GM18951 (cell line): ENCODE results near the gene FFAR1.

ENCODE experiments used
- POLR2A ChIP-seq: IDR thresholded peaks from 4 replicates; pipeline ENCODE4 v1.6.1; 2011; ENCODE audit warnings: mild to moderate bottlenecking; ENCODE audit not compliant: insufficient read length, insufficient read depth; ENCODE audit errors: extremely low read depth
- in situ Hi-C: fragments of 300-500 bp; cut with MboI; formaldehyde crosslinking; loops from one replicate; pipeline ENCODE4 v1.12.0; 2022; ENCODE audit warnings: low sequenced_read_pairs, mixed read lengths, inconsistent platforms; ENCODE audit not compliant: unreplicated experiment

Gene FFAR1

GRCh38 chr19:35342430-35342829 is 5.3 kb upstream of the FFAR1 start:
- in situ Hi-C loops: no loop called here
- TF ChIP-seq POLR2A: no peak

DNA sequence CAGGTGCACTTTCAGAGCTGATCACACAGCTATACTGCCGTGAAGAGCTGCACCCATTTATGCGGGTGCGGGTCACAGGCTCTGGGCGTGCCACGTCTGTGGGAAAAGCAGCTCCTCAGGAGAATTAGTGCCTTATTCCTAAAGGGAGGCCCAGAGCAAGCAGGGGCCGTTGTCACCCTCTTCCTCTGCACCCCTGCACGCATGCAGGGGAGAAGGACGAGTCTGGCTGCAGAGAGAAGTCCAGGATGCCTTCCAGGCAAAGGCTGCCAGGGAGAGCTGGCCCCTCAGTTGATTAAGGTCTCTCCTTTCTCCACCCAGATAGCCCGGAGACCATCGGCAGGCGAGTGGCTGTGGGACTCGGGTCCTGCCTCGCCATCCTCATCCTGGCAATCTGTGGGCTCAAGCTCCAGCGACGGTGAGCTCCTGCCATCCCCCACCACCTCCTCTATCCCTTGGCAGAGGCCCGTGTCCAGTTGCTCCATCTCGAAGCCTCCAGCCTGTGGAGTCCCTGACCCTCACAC is 3.1 kb upstream of the FFAR1 start:
- peak; percentile 19 for TF ChIP-seq POLR2A
- in situ Hi-C loops: no loop called here

DNA sequence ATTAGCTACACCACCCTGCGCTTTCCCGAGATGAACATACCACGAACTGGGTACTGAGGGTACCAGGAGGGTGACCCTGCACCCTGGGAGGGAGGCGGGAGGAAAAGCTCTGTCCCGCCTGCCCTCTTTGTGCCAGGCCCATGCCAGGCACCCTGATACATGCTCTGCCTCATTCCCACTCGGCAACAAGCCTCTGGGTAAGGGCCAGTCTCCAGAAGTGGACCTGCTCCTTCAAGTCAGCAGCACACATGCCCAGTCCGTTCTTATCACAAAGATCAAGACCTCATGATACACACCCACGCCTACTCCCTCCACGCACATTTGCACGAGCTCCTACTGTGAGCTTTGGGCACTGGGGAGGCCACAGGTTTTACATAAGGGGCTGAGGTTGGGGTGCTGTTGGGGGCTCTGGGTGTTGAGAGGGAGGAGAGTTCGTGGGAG is 2.0 kb upstream of the FFAR1 start:
- in situ Hi-C loops: no loop called here

GRCh38 chr19:35346193-35347052 is 1.3 kb upstream of the FFAR1 start:
- TF ChIP-seq POLR2A: no peak
- in situ Hi-C loops: no loop called here

More for the DNA sequence above, 2.0 kb upstream of the FFAR1 start:
- no peak for TF ChIP-seq POLR2A

DNA sequence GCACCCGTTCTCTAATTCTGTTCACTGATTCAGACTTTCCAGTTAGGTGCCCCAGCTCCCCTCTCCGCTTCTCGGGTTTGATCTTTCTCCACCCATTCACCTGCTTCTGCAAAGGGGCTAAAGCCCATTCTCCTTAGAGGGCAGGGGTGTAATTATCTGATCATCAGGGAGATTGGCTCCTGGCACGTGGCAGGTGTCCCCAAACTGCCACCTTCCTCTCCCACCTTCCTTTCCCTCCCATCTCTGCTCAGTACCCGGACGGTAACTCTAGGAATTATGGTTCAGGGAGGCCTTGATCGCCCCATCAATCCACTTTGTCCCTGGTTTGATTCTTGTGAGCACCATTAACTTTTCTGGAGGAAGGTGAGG is 212 bp downstream of the FFAR1 start:
- TF ChIP-seq POLR2A: no peak
- in situ Hi-C loops: no loop called here

GRCh38 chr19:35348911-35349611 is 1.4 kb downstream of the FFAR1 start:
- no peak for TF ChIP-seq POLR2A
- in situ Hi-C loops: no loop called here

GRCh38 chr19:35349614-35350521 is 2.2 kb downstream of the FFAR1 start:
- in situ Hi-C loops: loop anchor here (5.0 kb wide), 1 partner anchor 122 kb away; no protein-coding TSS in a partner anchor
- TF ChIP-seq POLR2A: no peak

DNA sequence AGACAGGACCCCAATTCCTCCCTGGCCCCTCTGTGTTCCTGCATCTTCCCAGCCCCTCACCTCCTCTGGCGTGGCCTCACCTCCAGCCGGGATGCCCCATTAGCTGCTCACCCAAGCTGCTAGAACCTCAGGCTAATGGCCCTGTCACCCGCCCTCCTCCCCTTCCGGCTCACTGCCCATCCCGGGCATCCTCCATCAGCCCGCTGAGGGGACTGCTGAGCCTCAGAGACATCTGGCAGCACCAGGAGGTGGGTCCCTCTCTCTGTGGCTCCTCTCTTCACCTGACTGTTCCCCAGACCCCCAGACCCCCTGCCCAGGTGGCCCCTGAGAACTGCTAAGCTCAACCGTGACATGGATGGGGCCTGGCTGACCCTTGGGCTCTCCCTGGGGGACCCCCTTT is 2.9 kb downstream of the FFAR1 start:
- in situ Hi-C loops: loop anchor here (5.0 kb wide), 1 partner anchor 122 kb away; no protein-coding TSS in a partner anchor
- no peak for TF ChIP-seq POLR2A

DNA sequence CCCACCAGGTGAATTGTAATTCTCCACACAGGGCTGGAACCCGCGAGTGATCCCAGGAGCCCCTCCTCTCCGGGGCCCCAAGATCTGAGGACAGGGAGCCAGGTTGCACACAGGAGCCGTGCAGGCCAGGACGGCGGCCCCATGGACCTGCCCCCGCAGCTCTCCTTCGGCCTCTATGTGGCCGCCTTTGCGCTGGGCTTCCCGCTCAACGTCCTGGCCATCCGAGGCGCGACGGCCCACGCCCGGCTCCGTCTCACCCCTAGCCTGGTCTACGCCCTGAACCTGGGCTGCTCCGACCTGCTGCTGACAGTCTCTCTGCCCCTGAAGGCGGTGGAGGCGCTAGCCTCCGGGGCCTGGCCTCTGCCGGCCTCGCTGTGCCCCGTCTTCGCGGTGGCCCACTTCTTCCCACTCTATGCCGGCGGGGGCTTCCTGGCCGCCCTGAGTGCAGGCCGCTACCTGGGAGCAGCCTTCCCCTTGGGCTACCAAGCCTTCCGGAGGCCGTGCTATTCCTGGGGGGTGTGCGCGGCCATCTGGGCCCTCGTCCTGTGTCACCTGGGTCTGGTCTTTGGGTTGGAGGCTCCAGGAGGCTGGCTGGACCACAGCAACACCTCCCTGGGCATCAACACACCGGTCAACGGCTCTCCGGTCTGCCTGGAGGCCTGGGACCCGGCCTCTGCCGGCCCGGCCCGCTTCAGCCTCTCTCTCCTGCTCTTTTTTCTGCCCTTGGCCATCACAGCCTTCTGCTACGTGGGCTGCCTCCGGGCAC is 3.9 kb downstream of the FFAR1 start:
- no peak for TF ChIP-seq POLR2A
- in situ Hi-C loops: loop anchor here (5.0 kb wide), 1 partner anchor 121 kb away; no protein-coding TSS in a partner anchor

- no peak for TF ChIP-seq POLR2A
- in situ Hi-C loops: loop anchor here (5.0 kb wide), 1 partner anchor 120 kb away; no protein-coding TSS in a partner anchor
Measured at GRCh38 chr19:35352177-35352447, 4.4 kb downstream of the FFAR1 start.

DNA sequence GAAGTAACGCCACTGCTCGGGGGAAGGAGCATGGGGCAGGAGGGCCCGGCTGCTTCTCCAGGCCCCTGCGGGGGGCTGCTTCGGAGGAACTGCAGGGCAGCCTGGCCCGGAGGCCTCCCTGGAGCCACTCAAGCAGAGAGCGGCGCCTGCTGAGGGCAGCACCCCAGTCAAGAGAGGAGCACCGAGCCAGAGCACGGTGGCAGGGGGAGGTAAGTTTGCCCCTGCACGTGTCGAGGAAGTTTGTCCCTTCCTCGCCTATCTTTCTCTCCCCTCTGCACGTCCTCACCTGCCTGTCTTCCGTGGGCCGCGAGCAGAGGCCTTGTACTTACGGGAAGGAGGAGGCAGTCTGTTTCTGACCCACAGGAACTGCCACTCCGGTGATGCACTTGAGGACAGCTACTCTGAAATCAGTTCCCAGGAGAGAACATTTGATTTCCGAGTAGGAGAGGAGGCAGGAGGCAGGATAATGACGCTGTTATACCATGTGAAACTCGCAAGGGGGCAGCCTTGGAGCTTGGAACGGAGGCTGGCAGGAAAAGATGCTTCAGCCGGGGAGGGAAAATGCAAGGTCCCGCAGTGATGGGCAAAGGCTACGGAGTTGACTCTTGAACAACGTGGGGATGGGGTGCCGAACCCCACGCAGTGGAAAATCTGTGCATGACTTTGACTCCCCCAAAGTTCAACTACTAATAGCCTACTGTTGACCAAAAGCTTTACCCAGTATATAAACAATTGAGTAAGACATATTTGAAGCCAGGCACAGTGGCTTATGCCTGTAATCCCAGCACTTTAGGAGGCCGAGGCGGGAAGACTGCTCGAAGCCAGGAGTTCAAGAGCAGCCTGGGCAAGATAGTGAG is 5.0 kb downstream of the FFAR1 start:
- no peak for TF ChIP-seq POLR2A
- in situ Hi-C loops: loop anchor here (5.0 kb wide), 1 partner anchor 120 kb away; no protein-coding TSS in a partner anchor
